GM18505 (cell line): ENCODE results near the gene TIAM1.

Experiments used
- ATAC-seq: cut with Tn5 transposase; IDR thresholded peaks from one replicate; pipeline ENCODE4 v1.9.1; 2021; ENCODE audit not compliant: unreplicated experiment
- POLR2A ChIP-seq: IDR thresholded peaks from 4 replicates; pipeline ENCODE4 v1.6.1; 2011; ENCODE audit warnings: borderline replicate concordance; ENCODE audit not compliant: insufficient read depth, insufficient read length; ENCODE audit errors: extremely low read depth

The TIAM1 gene

GRCh38 chr21:31343680-31344480, at the start of gene TIAM1:
TSS of gene TIAM1 (minus strand) at chr21:31344261. CDS start at chr21:31266972, 77,289 bp downstream.
- ATAC-seq: no peak
- TF ChIP-seq POLR2A: no peak

- ATAC-seq: no peak
- no peak for TF ChIP-seq POLR2A
Observed at GRCh38 chr21:31387560-31388186, 43.6 kb upstream of the TIAM1 start.

- no peak for ATAC-seq
- no peak for TF ChIP-seq POLR2A
Observed at GRCh38 chr21:31386006-31386405, 41.9 kb upstream of the TIAM1 start.

- no peak for TF ChIP-seq POLR2A
- no peak for ATAC-seq
Observed at GRCh38 chr21:31383770-31384169, 39.7 kb upstream of the TIAM1 start.

- no peak for TF ChIP-seq POLR2A
- no peak for ATAC-seq
Observed at GRCh38 chr21:31382060-31382459, 38.0 kb upstream of the TIAM1 start.

- TF ChIP-seq POLR2A: no peak
- ATAC-seq: no peak
Observed at GRCh38 chr21:31376301-31376700, 32.2 kb upstream of the TIAM1 start.

GRCh38 chr21:31374395-31374794, 30.3 kb upstream of the TIAM1 start:
- no peak for ATAC-seq
- no peak for TF ChIP-seq POLR2A

- no peak for ATAC-seq
Observed at GRCh38 chr21:31372471-31372765, 28.4 kb upstream of the TIAM1 start.

GRCh38 chr21:31371715-31372470, 27.8 kb upstream of the TIAM1 start:
- no peak for TF ChIP-seq POLR2A

More at GRCh38 chr21:31372471-31372765, 28.4 kb upstream of the TIAM1 start:
- TF ChIP-seq POLR2A: no peak

GRCh38 chr21:31370893-31371544, 27.0 kb upstream of the TIAM1 start:
- TF ChIP-seq POLR2A: no peak
- no peak for ATAC-seq

More at GRCh38 chr21:31371715-31372470, 27.8 kb upstream of the TIAM1 start:
- no peak for ATAC-seq

GRCh38 chr21:31370281-31370892, 26.3 kb upstream of the TIAM1 start:
- TF ChIP-seq POLR2A: no peak
- no peak for ATAC-seq

- no peak for TF ChIP-seq POLR2A
- no peak for ATAC-seq
Observed at GRCh38 chr21:31368361-31368760, 24.3 kb upstream of the TIAM1 start.

GRCh38 chr21:31367801-31368200, 23.7 kb upstream of the TIAM1 start:
- ATAC-seq: no peak
- no peak for TF ChIP-seq POLR2A

- no peak for TF ChIP-seq POLR2A
- no peak for ATAC-seq
Observed at GRCh38 chr21:31366825-31367224, 22.8 kb upstream of the TIAM1 start.
